ENCODE results near the gene PGF.
"Not testable (repeated sequence)": the region's sequence is repeated elsewhere in the genome, so short reads cannot be mapped to it uniquely, and the experiment has no call there.

Gene PGF

DNA sequence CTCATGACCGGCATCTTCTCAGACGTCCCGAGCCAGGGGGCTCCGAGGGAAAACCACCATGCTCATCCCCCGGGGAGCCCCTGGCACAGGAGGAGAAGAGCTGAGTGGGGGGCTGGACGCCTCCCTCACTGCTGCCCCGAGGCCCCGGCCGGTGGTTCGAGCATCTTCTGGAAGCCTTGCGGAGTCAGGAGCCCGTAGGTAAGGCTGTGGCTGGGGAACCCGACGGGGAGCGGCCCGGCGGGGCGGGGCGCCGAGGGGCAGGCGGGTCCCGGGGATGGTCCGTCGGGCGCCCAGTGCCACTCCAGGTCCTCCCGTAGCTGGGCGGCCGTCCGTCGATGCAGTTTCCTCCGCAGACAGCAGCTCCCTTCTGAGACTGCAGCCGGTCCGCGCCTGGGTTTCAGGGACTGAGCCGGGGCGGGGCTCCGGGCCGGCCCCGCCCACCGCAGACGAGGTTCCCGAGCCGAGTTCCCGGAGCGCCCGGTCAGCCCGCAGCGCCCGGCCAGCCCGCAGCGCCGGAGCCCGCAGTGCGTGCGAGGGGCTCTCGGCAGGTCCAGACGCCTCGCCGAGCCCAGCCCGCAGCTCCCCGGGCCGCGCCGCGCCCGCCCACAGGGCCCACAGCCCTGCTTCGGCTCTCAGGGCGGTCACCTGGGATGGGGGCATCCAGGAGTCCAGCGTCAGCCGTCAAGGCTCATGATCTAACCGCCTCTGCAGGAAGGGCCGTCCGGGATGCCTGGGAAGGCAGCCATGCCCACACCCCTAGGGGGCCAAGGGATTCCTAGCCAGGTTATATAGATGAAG, at the start of gene PGF:
TSS of gene PGF (minus strand) at position 369 of the 798 bp plus-strand sequence. CDS start at position 14, 355 bp downstream.
- DNase-seq = no peak

DNA sequence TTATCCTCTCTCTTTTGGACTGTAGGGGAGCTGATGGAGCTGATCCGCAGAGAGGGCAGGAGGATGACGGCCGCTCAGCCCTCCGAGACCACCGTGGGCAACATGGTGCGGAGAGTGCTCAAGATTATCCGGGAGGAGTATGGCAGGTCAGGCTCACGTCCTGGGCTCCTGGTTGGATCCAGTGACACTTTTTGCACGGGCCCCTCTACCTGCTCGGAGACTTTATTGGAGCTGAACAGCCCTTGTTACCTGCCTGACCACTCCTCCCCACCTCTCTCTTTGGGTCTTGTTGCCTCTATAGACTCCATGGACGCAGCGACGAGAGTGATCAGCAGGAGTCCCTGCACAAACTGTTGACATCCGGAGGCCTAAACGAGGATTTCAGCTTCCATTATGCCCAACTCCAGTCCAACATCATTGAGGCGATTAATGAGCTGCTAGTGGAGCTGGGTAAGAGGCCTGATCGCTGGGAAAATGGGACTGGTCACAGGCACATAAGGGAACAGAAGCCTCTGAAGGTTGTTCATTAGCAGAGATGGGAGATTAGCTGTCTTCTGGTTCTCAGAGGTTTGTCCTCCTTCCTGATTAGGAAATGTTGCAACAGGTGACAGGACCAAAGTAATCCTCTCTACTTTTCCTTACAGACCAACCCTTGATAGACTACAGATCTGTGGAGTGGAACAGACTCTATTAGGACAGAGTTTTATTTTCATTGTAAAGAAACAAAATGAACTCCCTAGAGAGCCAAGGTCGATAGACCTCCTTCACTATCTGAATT, 48.0 kb upstream of the PGF start:
- no peak for DNase-seq

DNA sequence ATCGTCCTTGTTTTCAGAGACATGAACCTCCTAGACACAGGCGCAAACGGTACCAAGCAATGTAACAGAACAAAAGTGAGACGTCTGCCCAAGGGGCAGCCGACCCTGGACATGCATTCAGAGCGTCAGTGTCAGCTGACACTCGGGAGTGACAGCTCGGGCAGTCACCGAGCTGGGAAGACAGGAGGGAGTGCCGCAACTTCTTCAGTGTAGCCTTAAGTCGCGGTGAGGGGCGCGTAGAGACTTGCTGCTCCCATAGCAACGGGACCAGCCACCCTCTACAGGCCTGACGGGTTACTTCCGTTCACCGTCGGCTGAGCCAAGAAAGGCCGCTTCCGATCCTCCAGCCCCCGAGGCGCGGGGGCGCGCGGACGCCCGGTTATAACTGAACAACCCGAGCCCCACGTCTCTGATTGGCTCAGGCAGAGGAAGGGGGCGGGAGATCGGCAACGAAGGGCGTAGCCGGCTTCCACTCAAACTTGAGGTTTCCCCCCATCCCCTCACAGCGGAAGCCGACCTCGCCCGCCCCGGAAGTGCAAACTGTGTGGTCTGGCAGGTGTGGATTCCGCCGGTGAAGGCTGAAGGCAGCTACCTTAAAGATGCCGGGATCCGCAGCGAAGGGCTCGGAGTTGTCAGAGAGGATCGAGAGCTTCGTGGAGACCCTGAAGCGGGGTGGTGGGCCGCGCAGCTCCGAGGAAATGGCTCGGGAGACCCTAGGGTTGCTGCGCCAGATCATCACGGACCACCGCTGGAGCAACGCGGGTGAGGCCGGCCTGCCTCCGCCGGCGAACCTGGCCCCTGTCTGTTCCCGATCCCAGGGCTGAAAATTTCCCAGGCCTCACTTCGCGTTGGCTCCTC, 47.2 kb upstream of the PGF start, which contains the start of gene EIF2B2:
TSS of gene EIF2B2 (plus strand) at position 530 of the 858 bp plus-strand sequence. CDS start at position 600, 70 bp downstream.
- DNase-seq = peak; percentile 95

DNA sequence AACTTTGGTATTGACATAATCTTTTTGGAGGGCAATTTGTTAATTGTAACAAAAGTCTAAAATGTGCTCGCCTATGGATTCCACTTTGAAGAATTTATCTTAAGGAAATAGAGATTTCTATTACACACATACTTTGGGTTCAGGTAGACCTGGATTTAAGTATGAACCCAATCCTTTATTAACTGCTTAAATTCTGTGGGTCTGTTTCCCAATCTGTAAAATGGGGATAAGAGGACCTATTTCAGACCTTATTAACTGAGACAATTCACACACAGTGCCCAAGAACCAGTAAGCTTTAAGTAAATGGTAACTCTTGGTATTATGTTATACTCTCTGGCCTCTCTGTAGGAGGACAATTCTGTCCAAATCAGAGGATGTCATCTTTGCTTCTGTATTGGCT, 46.5 kb upstream of the PGF start:
- DNase-seq = no peak

DNA sequence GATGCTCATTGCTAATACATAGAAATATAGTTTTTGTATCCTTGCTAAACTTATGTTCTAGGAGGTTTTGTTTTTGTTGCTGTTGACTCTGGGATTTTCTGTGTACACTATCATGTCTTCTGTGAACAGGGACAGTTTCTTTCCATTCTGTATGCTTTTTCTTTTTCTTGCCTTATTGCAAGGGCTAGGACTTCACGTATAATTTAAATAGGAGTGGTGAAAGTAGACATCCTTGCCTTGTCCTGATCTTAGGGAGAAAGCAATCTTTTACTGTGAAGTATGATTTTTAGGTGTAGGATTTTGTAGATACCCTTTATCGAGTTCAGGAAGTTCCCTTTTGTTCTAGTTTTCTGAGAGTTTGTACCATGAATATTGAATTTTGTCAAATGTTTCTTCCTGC, 45.9 kb upstream of the PGF start:
- no peak for DNase-seq

DNA sequence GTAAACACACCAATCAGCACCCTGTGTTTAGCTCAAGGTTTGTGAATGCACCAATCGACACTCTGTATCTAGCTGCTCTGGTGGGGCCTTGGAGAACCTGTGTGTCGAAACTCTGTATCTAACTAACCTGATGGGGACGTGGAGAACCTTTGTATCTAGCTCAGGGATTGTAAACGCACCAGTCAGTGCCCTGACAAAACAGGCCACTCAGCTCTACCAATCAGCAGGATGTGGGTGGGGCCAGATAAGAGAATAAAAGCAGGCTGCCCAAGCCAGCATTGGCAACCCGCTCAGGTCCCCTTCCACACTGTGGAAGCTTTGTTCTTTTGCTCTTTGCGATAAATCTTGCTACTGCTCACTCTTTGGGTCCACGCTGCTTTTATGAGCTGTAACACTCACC, 40.4 kb upstream of the PGF start:
- not testable (repeated sequence) for DNase-seq

DNA sequence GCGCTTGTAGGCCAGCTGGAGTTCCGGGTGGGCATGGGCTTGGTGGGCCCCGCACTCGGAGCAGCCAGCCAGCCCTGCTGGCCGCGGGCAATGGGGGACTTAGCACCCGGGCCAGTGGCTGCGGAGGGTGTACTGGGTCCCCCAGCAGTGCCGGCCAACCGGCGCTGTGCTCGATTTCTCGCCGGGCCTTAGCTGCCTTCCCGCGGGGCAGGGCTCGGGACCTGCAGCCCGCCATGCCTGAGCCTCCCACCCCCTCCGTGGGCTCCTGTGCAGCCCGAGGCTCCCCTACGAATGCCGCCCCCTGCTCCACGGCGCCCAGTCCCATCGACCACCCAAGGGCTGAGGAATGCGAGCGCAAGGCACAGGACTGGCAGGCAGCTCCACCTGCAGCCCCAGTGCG, 38.8 kb upstream of the PGF start:
- DNase-seq = not testable (repeated sequence)

DNA sequence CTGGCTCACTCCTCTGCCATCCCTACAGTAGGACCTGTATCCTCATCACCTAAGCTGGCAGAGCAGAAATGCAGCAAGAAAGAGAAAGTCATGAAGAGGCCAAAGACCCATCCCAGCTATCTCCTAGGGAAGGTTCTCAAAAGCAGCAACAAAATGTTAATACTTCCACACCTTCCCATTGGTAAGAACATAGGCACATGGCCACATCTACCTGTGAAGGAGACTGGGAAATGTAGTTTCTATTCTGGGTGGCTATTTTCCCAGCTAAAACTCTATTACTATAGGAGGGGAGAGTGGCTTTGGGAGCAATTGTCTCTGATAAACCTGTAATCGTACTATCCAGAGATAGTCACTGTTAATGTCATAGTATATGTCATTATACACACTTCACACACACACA, 33.6 kb upstream of the PGF start:
- DNase-seq = no peak

DNA sequence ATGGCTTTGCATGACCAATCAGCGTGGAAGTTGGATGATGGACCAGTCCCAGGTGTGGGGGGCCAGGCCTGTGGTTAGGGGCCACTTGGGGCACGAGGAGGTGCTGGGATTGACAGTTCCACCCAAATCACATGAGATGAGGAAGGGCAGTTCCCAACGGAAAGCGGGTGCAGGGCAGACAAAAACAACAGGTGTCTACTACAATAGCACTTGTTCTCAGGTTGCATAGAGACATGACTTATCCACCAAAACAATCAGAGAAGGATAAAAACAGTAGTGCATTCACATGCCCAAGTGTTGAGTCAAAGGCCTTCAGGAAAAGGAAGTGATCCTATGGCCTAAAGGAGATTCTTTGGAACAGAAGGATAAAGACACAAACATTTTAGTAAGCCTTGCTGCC, 32.7 kb upstream of the PGF start:
- DNase-seq = no peak

DNA sequence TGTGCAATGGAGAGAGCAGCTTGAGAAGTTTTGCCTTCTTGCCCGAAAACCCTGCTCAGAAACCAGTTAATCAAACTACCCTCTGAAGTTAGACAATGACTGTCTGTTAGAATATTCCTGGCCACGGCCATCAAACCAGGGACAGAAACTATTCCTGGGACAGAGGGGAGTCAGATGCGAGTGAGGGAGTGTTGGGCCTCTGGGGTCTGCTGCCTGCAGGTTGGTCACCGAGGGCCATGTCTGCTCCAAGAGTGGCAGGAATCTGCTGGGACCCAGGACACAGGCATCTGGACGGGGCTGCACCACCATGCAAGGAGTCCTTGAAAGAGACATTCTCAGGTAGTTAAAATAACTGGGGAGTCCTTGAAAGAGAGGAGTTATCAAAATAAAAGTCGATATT, 30.4 kb upstream of the PGF start:
- DNase-seq = no peak

DNA sequence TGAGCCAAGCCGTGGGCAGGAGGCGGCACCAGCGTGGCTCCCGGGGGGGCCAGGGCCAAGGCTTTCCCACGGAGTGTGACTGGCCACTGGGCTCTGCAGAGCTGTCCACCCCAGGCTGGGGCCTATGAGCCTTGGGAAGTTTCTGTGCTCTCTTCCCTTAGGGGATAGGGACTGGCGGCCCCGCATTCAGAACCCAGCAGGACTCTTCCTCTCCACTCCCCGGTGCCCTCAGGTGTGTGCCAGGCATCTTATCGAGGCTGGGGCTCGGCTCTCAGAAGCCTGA, 29.6 kb upstream of the PGF start:
- DNase-seq = no peak

DNA sequence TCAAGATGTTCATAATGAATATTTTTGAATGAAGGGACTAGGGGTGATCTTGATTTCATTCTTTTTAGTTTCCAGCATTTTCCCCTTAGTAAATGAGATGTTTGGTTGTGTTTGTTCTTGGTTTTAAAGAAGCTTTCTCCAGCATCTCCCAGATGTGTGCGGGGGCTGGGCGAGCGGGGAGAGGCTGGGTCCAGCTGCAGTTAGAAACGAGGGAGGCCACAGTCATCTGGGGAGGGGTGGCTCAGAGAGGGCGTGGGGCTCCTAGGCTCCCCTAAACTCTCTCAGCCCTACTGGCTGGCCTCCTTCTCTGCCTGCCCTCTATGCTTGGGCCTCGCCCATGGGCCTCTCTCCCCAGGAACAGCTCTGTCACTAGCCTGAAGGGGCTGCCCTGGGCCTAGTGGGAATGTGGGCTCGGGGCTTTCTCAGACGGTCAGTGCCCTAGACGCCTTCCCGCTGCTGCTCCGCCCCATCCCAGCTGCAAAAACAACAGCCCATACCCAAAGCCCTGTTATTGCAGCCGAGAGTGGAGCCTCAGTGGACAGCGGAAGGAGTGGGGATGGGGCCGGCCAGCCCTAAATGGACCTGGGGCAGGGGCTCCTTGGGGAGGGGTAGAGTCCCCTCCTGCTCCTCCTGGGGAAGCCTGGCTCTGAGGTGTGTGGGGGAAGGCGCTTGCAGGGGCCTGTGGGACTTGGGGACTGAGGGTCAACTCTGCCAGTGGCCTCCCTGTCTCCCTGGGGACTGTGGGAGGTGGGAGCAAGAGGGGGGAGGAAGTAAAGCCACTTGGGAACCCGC, 29.0 kb upstream of the PGF start:
- DNase-seq = no peak

DNA sequence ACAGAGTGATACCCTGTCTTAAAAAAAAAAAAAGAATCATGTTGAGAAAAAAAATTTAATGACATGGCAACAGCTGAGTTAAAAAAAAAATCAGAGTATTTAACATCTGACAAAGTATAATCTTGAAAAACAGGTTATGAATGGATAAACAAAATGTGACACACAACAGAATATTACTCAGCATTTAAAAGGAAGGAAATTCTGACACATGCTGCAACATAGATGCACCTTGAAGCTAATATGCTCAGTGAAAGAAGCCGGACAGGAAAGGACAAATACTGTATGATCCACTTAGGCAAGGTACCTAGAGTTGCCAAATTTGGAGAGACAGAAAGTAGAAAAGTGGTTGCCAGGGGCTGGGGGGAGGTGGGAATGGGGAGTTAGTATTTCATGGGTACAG, 27.9 kb upstream of the PGF start:
- DNase-seq = no peak

DNA sequence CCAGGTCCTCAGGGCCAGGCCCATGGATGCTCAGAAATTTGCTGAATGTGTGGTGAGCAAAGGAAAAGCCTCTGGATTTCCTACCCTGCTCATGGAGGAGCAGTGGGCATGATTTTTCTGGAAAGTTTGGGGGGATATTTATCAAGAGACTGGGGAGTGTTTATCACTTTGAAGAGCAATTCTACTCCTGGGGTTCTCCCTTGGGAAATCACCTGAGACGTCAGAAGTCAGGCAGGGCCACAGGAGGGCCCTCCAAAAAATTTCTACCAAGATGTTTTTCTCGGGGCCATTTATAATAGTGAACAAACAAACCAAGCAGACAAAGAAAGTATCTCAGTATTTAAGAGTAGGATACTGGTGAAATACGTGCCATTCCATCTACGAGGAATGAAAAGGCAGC, 27.3 kb upstream of the PGF start:
- no peak for DNase-seq

DNA sequence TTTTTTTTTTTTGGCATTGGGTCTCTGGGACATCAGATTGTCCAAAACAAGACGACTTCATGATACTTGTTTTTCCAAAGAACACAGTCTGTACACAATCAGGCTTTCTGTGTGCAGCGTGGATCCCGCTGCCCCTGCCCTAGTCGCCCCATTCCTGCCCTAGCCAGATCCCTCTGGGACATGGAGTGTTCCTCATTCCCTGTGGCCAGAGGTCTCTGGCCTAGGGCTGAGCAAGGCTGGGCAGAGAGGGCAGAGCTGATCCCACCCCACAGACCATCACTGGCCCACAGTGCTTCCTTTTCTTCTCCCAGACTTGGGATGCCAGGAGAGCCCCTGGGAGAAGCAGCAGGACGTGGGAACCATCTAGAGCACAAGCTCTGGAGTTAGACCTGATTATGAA, 26.4 kb upstream of the PGF start:
- no peak for DNase-seq

DNA sequence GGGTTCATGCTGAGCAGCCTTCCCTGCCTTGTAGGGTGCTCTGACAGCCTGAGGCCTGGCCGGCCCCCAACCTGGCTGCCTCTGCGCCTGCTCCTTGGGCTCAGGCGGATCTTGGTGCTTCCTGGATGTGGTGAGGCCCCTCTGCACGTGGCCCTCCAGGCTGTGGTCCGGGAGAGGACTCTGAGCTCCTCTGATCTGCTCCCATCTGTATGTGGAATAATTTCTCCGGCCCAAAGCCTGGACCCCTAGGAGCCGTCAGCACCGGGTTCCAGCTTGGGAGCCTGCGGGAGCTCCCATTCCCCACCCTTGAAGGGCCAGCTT, 26.0 kb upstream of the PGF start:
- DNase-seq = no peak

DNA sequence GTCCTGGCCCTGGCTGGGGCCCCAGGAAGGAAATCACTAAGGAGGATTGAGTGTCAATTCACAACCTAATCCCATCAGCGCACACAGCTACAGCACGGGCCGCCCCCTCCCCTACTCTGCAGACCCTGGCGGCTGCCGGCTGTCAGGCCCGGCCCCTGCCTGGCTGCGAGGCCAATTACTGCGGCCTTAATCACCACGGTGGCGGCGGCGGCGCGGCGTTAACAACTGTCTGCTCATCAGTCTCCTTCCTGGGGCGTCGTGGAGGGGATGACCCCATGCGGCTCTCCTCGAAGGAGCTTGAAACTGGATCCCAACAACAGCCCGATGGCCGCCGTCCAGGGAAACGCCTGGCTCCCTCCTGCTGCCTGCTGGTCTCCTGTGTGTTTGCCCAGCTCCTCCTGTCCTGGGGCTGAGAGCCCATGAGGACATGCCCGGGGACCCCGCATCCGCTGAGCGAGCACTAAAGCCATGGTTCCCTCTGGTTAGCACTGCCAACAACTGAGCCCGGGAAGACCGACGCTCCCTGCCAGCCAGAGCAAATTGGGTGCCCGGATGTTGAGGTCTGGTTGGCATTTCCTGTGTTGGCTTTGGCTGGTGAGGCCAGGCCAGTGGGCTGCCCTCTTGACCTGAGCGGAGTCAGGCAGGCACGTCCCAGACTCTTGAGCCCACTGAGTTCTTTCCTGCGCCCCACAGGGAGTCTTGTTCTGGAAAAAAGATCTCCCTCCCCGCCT, 25.5 kb upstream of the PGF start:
- DNase-seq = no peak

DNA sequence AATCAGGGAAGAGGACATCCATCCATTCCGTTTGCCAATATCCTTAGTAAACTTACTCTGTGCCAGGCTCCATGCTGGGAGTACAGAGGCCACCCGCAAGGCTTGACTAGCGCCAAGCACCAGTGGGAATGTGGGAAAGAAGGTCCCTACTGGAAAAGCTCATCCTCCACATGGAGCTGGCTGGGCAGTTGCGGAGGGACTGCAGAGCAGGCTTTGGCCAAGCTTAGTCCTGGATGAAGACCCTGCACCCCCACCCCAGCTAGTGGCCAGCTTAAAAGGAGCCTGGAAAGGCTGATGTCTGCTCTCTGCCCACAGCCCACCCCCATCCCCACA, 25.0 kb upstream of the PGF start:
- DNase-seq = no peak

DNA sequence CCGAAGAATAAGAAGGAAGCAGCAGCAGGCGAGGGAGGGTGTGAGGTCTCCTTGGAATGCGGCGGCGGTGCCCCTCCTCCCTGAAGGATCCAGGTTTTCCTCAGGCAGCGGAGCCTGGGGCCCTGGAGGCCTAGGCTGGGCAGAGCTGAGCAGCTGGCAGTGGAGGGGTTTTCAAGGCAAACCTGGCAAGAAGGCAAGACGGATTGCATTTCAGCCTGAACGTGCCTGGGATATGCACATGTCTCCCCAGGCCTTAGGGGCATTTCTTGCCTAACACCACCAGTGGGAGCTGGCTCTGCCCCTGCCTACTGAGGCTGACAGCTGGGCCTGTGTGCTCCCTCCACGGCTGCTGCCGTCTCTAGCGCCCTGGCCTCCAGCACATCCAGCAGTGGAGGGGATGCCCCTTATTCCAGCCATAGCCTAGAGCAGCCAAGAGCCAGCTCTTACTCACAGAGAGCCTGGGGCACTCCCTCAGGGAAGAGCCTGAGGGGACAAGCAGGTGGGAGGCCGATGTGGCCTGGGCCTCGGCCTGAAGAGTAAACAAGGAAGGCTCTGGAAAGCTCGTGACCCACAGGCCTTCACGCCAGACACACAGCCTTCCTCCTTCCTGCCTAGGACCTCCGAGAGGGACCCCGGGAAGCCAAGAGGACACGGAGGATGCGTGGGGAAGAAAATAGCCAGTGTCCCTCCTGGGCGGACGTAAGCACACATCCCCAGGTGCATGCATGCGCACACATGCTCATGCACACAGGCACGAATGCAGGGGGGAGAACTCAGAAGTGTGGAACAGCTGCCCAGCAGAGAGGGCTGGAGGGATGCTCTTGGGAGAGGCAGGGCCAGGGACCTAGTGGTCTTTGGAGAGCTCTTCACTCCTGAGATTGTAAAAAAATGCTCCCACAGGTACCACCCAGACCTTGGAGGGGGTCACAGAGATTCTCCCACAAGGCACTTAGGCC, 24.3 kb upstream of the PGF start:
- no peak for DNase-seq

DNA sequence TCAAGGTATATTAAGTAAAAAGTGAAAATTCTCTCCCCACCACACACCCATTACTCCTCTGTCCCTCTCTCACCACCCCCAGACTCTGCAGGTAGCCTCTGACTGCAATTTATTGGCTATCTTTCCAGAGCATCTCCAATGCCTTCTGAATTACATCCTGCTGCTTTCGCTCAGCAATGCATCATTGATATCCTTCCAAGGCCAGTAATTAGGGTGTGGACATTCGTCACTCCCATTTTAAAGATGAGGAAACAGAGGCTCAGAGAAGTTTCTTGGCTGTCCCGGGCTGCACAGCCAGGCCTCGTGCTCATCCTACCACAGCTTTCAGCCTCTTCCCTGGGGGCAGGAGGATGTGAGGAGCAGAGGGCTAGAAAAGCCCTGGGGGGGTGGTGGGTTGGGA, 23.6 kb upstream of the PGF start:
- no peak for DNase-seq

DNA sequence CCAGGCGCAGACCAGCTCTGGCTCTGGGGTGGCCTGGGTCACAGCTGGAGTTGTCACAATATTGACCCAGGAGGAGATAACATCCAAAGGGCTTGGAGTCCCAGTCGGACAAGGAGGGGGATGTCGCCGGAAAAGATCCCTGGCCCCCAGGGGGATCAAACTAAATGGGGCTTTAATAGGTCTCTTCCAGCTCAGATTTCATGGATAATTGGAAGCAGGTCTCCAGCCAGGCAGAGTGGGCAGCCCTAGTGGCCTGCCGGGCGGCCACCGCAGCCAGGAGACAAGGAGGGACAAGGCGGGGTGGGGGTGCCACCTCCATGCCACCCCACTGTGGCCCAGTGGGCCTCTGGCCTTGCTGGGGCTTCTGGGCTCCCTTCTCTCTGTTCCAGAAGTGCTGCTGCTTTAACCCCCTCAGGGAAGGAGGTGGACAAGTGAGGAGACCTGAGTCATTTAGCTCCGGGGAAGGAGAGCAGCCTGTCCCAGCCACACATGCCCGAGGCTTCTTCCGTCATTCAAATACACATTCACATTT, 23.1 kb upstream of the PGF start:
- no peak for DNase-seq
